GM12891 (cell line): ENCODE measurements around the gene G0S2.

ENCODE experiments used
- PAX5 ChIP-seq: IDR thresholded peaks from 2 replicates; pipeline ENCODE4 v1.6.1; 2011; ENCODE audit warnings: low read length, moderate library complexity, mild to moderate bottlenecking; ENCODE audit not compliant: insufficient read depth, severe bottlenecking
- POLR2A ChIP-seq: IDR thresholded peaks from 2 replicates; pipeline ENCODE4 v1.6.1; 2011; ENCODE audit warnings: low read depth, low read length, control low read depth
- POLR2AphosphoS5 ChIP-seq: IDR thresholded peaks from 2 replicates; pipeline ENCODE4 v1.6.1; 2011; ENCODE audit warnings: low read depth, low read length, control low read depth

- TF ChIP-seq POLR2A = no peak
- TF ChIP-seq PAX5 = no peak
- TF ChIP-seq POLR2AphosphoS5 = no peak
These were observed 24.0 kb upstream of the G0S2 start for GRCh38 chr1:209651138-209651587.
